ENCODE measurements around the gene IKZF2.

DNA sequence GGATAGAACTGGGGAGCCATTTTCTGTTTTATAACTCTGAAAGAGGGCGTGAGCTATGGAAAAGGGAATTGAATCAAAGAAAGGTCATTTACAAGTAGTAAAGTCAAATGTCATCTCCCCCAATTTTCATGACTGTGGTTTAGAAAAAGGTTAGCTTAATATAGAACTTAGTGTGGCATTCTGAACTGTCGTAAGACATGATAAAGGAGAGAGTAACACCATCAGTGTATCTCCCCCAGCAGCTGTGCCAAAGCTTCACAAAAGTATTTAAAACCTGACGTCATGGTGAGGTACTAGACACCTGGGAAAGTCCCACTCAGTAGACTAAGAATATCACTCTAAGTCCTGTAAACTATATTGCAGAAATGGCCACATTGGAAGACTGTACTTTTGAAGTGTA, 5.8 kb upstream of the IKZF2 start:
- TF ChIP-seq, protein P1, sequence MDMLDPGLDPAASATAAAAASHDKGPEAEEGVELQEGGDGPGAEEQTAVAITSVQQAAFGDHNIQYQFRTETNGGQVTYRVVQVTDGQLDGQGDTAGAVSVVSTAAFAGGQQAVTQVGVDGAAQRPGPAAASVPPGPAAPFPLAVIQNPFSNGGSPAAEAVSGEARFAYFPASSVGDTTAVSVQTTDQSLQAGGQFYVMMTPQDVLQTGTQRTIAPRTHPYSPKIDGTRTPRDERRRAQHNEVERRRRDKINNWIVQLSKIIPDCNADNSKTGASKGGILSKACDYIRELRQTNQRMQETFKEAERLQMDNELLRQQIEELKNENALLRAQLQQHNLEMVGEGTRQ (IDR thresholded peaks at IDR 0.05; ENCODE audit: low read depth, low read length) = no peak
- TF ChIP-seq, protein P2, sequence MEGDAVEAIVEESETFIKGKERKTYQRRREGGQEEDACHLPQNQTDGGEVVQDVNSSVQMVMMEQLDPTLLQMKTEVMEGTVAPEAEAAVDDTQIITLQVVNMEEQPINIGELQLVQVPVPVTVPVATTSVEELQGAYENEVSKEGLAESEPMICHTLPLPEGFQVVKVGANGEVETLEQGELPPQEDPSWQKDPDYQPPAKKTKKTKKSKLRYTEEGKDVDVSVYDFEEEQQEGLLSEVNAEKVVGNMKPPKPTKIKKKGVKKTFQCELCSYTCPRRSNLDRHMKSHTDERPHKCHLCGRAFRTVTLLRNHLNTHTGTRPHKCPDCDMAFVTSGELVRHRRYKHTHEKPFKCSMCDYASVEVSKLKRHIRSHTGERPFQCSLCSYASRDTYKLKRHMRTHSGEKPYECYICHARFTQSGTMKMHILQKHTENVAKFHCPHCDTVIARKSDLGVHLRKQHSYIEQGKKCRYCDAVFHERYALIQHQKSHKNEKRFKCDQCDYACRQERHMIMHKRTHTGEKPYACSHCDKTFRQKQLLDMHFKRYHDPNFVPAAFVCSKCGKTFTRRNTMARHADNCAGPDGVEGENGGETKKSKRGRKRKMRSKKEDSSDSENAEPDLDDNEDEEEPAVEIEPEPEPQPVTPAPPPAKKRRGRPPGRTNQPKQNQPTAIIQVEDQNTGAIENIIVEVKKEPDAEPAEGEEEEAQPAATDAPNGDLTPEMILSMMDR (conservative IDR thresholded peaks at IDR 0.05; ENCODE audit: low read depth, low read length) = no peak
- TF ChIP-seq RCOR1 (IDR thresholded peaks at IDR 0.05; ENCODE audit: insufficient replicate concordance, low read length) (no peak), POLR2A (IDR thresholded peaks at IDR 0.05; ENCODE audit: low read depth, low read length) (no peak)

All from IMR-90 (cell line).